Pancreas (tissue), 10 donors: Measurements from ENCODE around the gene RGS7. TPM values are rescaled to one million over a fixed set of nuclear protein-coding genes. Genes with fewer than 3 reads are reported as not detected.
A peak's percentile ranks its signal among the peaks of the same experiment; 100 is the strongest.

ENCODE experiments used
- ATAC-seq, 4 donors: fragments of 200-7000 bp; cut with Tn5 transposase; one replicate each; pipeline versions ENCODE4 v1.8.0 to v1.9.1; 2020; ENCODE audit warnings: mild to moderate bottlenecking in 4 of 4, moderate library complexity in 4 of 4
- DNase-seq, 6 donors: peaks; one replicate each; pipeline ENCODE4 v3.0.0-alpha.2; 2020
- FAIRE-seq: peaks from 2 replicates; lab custom pipeline; 2012; peaks lifted over from hg19 to GRCh38; lab: Jason Lieb, UNC
- H3K27ac ChIP-seq, 4 donors: fragments of 200-600 bp; sonication (generic); 1 replicate in 3 of 4; 2 replicates in 1 of 4; pipeline versions ENCODE4 v1.5.0 to v1.8.0; 2020
- H3K27me3 ChIP-seq, 4 donors: fragments of 200-600 bp; one replicate each; pipeline ENCODE4 v1.8.0; 2021
- H3K36me3 ChIP-seq, 3 donors: fragments of 200-600 bp; sonication (generic) in 1 of 3; one replicate each; pipeline versions ENCODE4 v1.5.0 to v1.8.0; 2020 to 2021
- H3K4me1 ChIP-seq, 3 donors: fragments of 200-600 bp; one replicate each; pipeline ENCODE4 v1.8.0; 2021
- H3K4me3 ChIP-seq, 4 donors: fragments of 200-600 bp; sonication (generic) in 2 of 4; one replicate each; pipeline versions ENCODE4 v1.5.0 to v1.8.0; 2020 to 2021
- H3K9me3 ChIP-seq, 4 donors: fragments of 200-600 bp; one replicate each; pipeline ENCODE4 v1.8.0; 2021
- CTCF ChIP-seq, 4 donors: fragments of 200-600 bp; sonication (generic) in 3 of 4; IDR thresholded peaks; one replicate each; pipeline versions ENCODE4 v1.5.0 to v1.8.0; 2021; ENCODE audit warnings: antibody characterized with exemption in 4 of 4
- WGBS, 2 donors: extraction: QIAGEN DNeasy Blood & Tissue Kit; methylation state at CpG; one replicate each; pipeline ENCODE4 v1.1.7; 2013; 5-methylcytosine and 5-hydroxymethylcytosine counted together
- intact Hi-C, 3 donors: fragments of 100-400 bp; cut with DNase I; formaldehyde crosslinking; loops; one replicate each; pipeline versions ENCODE4 v1.11.1 to v1.14.2; 2022
- polyA plus RNA-seq, 2 donors: library from polyadenylated mRNA; stranded (reverse); fragments of 200-250 nt; gene quantifications; one replicate each; pipeline ENCODE4 v1.2.3, GENCODE V29; 2013
- total RNA-seq, 6 donors: library from RNA; stranded (reverse); fragmentation: NEBNext Ultra II Directional in 4 of 6; extraction: Animal tissue kit (Norgen Biotek cat#: 25700) in 4 of 6; gene quantifications; one replicate each; pipeline versions ENCODE4 v1.2.1 to v1.2.4, GENCODE V29; 2021 to 2023
- donor health status: healthy with polysubstance abuse.
- donor health status: DM: no; HTN: no; CAD: no; lungs with moderate emphysema.
- donor health status: DM: no; HTN: no; CAD: no.
- donor health status: control.
- donor health status: control.
- donor health status: Bipolar disorder and iron deficiency.
- donor health status: DM: yes; HTN: yes; CAD: no.
- donor health status: DM: no; HTN: no; CAD: no.
- donor health status: DM: no; HTN: no; CAD: no.
- donor health status: DM: yes; HTN: yes; CAD: no.

RGS7 gene
- total and polyA plus RNA-seq, 8 donors = 0.08 to 4.2 (median 0.33) TPM

- no peaks in the 10 kb centered on the region for H3K4me1 ChIP-seq
- intact Hi-C loops = no loop called here
- FAIRE-seq = no peak
- no peak for TF ChIP-seq CTCF (IDR thresholded peaks at IDR 0.05)
- no peak for DNase-seq
- H3K36me3 ChIP-seq = no peaks in the 10 kb centered on the region
- H3K4me3 ChIP-seq = no peak overlapping the region
- peaks cover 0 to 7% (median 0%) of the 10 kb centered on the region in 4 donors for H3K27me3 ChIP-seq
- H3K9me3 ChIP-seq = no peaks in the 10 kb centered on the region
- H3K27ac ChIP-seq = no peak overlapping the region
- WGBS, 2 donors = 61 to 69% methylated on average over 4 of the region's 4 CpGs
- no peak for ATAC-seq
Measured at GRCh38 chr1:240970253-240970652, 386.8 kb downstream of the RGS7 start.

- Histone ChIP-seq H3K27ac (no peak overlapping the region), H3K4me3 (no peak overlapping the region), H3K36me3 (no peaks in the 10 kb centered on the region), H3K9me3 (no peaks in the 10 kb centered on the region), H3K4me1 (no peaks in the 10 kb centered on the region), H3K27me3 (peaks cover 0 to 7% (median 0%) of the 10 kb centered on the region in 4 donors)
- intact Hi-C loops = no loop called here
- ATAC-seq = no peak
- FAIRE-seq = no peak
- no peak for DNase-seq
- no peak for TF ChIP-seq CTCF (IDR thresholded peaks at IDR 0.05)
- 58 to 78% methylated on average over 5 of the region's 5 CpGs for WGBS, 2 donors
Measured at GRCh38 chr1:240968864-240969263, 388.1 kb downstream of the RGS7 start.

DNA sequence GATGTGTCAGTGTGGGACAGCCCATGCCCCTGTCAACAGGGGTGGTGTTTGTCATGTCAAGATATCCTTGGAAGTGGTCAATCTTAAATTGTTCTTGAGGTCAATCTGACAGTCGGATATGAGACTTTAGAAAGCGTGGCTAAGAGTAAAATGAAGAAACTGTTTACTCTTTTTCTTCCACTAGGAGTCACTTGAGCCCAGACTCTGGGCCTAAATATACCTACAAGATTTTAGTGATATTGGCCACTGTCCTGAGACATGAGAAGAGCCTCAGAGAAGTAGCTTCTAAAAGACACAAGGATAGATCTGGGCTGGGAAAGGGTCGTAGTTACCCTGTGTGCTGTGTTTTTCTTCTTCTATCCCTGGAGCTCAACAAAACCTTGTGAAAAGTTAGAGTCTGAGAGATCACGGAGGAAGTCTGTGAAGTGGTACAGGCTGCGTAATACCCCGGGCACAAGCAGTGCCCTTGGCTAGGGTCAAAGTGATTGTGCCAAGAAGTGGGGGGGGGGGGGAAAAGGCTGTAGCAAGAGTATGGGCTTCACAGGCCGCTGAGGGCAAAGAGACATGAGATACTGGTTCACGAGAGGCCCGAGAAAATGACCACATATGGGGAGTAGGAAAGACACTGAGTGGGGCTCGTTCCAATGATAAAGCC lies 389.8 kb downstream of the RGS7 start:
- ATAC-seq = peak in 1 of 4 donors; percentile 38
- TF ChIP-seq CTCF (IDR thresholded peaks at IDR 0.05) = no peak
- H3K36me3 ChIP-seq = no peaks in the 10 kb centered on the region
- 69 to 74% methylated on average over 10 of the region's 10 CpGs for WGBS, 2 donors
- no peak overlapping the region for H3K27ac ChIP-seq
- H3K9me3 ChIP-seq = no peaks in the 10 kb centered on the region
- H3K27me3 ChIP-seq = peaks cover 0 to 7% (median 0%) of the 10 kb centered on the region in 4 donors
- no peak overlapping the region for H3K4me3 ChIP-seq
- intact Hi-C loops = no loop called here
- no peak for DNase-seq
- no peaks in the 10 kb centered on the region for H3K4me1 ChIP-seq
- FAIRE-seq = no peak

- DNase-seq (no peak), ATAC-seq (peak in 2 of 4 donors; percentile 62 to 72), FAIRE-seq (no peak)
- 14 to 22% methylated on average over 10 of the region's 10 CpGs for WGBS, 2 donors
- Histone ChIP-seq H3K4me3 (no peak overlapping the region), H3K27ac (no peak overlapping the region), H3K9me3 (no peaks in the 10 kb centered on the region), H3K36me3 (no peaks in the 10 kb centered on the region), H3K27me3 (peaks cover 0 to 7% (median 0%) of the 10 kb centered on the region in 4 donors), H3K4me1 (no peaks in the 10 kb centered on the region)
- TF ChIP-seq CTCF (IDR thresholded peaks at IDR 0.05) = no peak
- intact Hi-C loops = no loop called here
Measured at GRCh38 chr1:240965581-240966091, 391.4 kb downstream of the RGS7 start.

DNA sequence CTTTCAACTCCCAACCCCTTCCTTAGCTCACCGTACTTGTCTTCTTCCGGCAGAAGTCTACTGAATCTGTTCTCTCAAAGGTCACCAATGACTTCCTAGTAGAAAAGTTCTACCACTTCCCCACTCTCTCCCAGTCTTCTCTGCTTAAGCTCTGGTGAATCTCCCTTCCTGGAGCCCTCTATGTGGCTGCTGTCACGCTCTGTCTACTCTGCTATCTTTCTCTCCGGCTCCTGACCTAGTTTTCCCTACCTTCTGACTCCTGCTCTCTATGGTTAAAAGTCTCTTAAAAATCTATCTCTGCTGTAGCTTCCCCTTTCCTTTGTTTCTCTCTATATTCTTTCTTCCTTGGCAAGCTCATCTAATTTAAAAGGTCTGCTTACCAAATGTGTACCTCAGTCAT lies 394.9 kb downstream of the RGS7 start:
- FAIRE-seq (no peak), ATAC-seq (no peak)
- TF ChIP-seq CTCF (IDR thresholded peaks at IDR 0.05) = no peak

More for the DNA sequence above, 394.9 kb downstream of the RGS7 start:
- intact Hi-C loops = no loop called here
- H3K9me3 ChIP-seq = no peaks in the 10 kb centered on the region
- H3K36me3 ChIP-seq = no peaks in the 10 kb centered on the region
- H3K4me3 ChIP-seq = no peak overlapping the region
- H3K4me1 ChIP-seq = no peaks in the 10 kb centered on the region
- 71 to 80% methylated on average over 4 of the region's 4 CpGs for WGBS, 2 donors
- DNase-seq = no peak
- H3K27me3 ChIP-seq = no peaks in the 10 kb centered on the region
- no peak overlapping the region for H3K27ac ChIP-seq
